ENCODE measurements around the gene FLVCR2. TPM values are rescaled to one million over a fixed set of nuclear protein-coding genes. Genes with fewer than 3 reads are reported as not detected.
"Not testable (repeated sequence)": the region's sequence is repeated elsewhere in the genome, so short reads cannot be mapped to it uniquely, and the experiment has no call there.

The FLVCR2 gene
- total RNA-seq, 4 donors from 2014 or later, result 1.9 to 5.8 (median 4.1) TPM

DNA sequence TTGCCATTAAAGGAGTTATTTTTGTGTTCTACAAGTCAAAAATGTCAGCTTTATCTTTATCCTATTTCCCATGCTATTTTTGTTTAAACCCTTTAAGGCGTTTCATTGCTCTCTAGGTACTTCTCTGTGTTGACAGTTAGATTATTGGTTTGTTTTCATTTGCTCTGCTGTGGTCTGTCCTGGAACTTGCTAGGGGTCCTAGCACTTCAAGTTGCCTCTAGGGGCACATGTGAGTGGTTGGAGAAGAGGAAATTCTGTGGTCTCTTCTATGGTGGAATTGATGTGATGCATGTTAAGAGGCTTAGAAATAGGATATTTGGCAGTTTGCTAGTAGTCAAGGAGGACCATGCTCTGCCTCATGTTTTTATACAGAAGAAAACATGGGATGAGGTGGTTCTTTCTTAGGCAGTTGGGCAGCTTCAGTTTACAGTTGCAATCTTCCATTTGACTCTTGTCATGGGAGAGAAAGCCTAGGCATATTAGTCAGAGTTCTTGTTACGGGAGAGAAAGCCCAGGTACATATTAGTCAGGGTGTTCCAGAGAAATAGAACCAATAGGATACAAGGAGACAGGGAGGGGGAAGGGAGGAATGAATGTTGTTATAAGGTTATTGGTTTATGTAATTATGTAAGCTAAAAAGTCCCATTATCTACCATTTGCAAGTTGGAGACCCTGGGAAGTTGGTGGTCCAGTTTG lies 97.0 kb downstream of the FLVCR2 start:
- Histone ChIP-seq H3K9me3 (peaks cover 0 to 5% (median 0%) of the 10 kb centered on the region in 3 donors), H3K4me3 (no peak overlapping the region), H3K27me3 (no peaks in the 10 kb centered on the region), H3K4me1 (no peaks in the 10 kb centered on the region), H3K27ac (no peak overlapping the region), H3K36me3 (peaks cover 0 to 31% of the 10 kb centered on the region in 2 donors)
- TF ChIP-seq EP300 (IDR thresholded peaks at IDR 0.05) (no peak), POLR2AphosphoS5 (IDR thresholded peaks at IDR 0.05) (no peak), POLR2A (IDR thresholded peaks at IDR 0.05) (no peak)
- TF ChIP-seq, protein P1, sequence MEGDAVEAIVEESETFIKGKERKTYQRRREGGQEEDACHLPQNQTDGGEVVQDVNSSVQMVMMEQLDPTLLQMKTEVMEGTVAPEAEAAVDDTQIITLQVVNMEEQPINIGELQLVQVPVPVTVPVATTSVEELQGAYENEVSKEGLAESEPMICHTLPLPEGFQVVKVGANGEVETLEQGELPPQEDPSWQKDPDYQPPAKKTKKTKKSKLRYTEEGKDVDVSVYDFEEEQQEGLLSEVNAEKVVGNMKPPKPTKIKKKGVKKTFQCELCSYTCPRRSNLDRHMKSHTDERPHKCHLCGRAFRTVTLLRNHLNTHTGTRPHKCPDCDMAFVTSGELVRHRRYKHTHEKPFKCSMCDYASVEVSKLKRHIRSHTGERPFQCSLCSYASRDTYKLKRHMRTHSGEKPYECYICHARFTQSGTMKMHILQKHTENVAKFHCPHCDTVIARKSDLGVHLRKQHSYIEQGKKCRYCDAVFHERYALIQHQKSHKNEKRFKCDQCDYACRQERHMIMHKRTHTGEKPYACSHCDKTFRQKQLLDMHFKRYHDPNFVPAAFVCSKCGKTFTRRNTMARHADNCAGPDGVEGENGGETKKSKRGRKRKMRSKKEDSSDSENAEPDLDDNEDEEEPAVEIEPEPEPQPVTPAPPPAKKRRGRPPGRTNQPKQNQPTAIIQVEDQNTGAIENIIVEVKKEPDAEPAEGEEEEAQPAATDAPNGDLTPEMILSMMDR (IDR thresholded peaks at IDR 0.05), result no peak
- ATAC-seq, result no peak
- 83 to 84% methylated on average over 2 of the region's 2 CpGs for WGBS, 2 donors (ENCODE audit: low coverage in 1 of 2)

DNA sequence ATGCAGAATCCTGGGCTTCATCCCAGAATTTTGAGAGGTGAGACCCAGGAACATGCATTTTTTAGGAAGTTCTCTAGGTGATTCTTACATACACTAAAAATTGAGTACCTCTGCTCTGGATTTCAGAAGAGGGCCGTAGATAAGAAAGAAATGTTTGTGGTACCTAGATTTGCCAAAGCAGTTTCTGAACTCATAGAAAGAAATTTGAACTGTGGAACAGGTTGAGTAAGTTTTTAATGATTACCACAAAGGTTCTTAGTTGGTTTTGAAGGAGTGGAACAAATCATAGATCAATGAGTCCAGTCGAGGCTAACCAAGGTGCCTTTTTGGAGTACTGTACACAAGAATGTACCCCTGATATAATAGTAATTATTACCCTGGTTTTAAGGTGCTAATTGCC lies 107.5 kb downstream of the FLVCR2 start:
- WGBS, 2 donors (ENCODE audit: low coverage in 1 of 2), result 94 to 96% methylated on average over 2 of the region's 2 CpGs
- Histone ChIP-seq H3K36me3 (peaks cover 0 to 47% of the 10 kb centered on the region in 2 donors), H3K4me1 (no peaks in the 10 kb centered on the region), H3K9me3 (no peaks in the 10 kb centered on the region), H3K27me3 (no peaks in the 10 kb centered on the region), H3K4me3 (no peak overlapping the region), H3K27ac (no peak overlapping the region)
- TF ChIP-seq, protein P1 (IDR thresholded peaks at IDR 0.05), result no peak
- no peak for TF ChIP-seq POLR2AphosphoS5 (IDR thresholded peaks at IDR 0.05)
- no peak for ATAC-seq

DNA sequence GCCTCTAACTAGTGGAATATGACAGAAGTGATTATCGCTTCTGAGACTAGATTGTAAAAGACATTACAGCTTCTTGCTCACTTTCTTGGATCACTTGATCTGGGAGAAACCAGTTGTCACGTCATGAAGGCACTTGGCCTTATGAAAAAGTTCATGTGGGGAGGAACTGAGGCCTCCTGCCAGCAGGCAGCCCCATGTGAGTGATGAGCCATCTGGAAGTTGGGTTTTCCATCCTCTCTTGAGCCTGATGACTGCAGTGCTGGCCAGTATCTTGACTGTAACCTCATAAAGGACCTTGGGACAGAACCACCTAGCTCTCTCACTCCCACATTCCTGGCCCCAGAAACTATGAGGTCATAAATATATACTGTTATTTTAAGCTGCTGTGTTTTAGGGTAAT lies 110.6 kb downstream of the FLVCR2 start:
- peak; percentile 71 for ATAC-seq
- Histone ChIP-seq H3K36me3 (peaks cover 0 to 45% of the 10 kb centered on the region in 2 donors), H3K4me1 (no peaks in the 10 kb centered on the region), H3K4me3 (no peak overlapping the region), H3K27me3 (no peaks in the 10 kb centered on the region), H3K27ac (no peak overlapping the region), H3K9me3 (no peaks in the 10 kb centered on the region)
- TF ChIP-seq, protein P1 (IDR thresholded peaks at IDR 0.05), result no peak
- TF ChIP-seq POLR2A (IDR thresholded peaks at IDR 0.05) (no peak), EP300 (IDR thresholded peaks at IDR 0.05) (no peak)
- 60 to 64% methylated on average over 1 to 2 of the region's 2 CpGs for WGBS, 2 donors (ENCODE audit: low coverage in 1 of 2)

DNA sequence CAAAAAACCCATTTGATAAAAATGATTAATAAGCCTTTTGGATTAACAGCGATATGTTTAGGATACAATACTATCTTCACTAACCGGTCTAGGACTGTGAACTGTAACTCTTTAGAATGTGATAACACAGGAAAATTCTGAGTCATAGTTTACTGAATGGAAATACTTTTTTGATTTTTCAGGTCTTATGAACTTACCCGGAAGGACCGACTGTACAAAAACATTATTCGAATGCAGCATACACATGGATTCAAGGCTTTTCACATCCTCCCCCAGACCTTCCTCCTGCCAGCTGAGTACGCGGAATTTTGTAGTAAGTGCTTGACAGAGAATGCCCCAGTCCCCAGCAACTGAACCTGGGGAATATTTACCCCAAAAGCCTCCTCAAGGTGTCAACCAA lies 111.6 kb downstream of the FLVCR2 start:
- H3K9me3 ChIP-seq, result no peaks in the 10 kb centered on the region
- TF ChIP-seq, protein P1 (IDR thresholded peaks at IDR 0.05), result no peak
- TF ChIP-seq POLR2AphosphoS5 (IDR thresholded peaks at IDR 0.05), result no peak
- no peak for TF ChIP-seq POLR2A (IDR thresholded peaks at IDR 0.05)
- no peak for TF ChIP-seq EP300 (IDR thresholded peaks at IDR 0.05)

DNA sequence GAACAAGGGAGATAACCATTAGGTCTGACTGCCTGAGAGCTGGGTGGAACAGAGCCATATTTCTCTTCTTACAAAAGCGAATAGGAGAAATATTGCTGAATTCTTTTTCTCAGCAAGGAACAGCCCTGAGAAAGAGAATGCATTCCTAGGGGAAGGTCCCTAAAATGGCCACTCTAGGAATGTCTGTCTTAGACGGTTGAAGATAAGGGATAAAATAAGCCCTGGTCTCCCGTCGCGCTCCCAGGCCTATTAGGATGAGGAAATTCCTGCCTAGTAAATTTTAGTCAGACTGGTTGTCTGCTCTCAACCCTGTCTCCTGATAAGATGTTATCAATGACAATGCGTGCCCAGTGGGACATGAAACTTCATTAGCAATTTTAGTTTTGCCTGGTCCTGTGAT lies 116.6 kb downstream of the FLVCR2 start:
- not testable (repeated sequence) for H3K9me3 ChIP-seq, ATAC-seq, H3K27me3 ChIP-seq, H3K4me1 ChIP-seq, H3K4me3 ChIP-seq, H3K27ac ChIP-seq
- H3K36me3 ChIP-seq, result peaks cover 0 to 66% of the 10 kb centered on the region in 2 donors
- 93 to 100% methylated on average over 1 to 6 of the region's 6 CpGs for WGBS, 2 donors (ENCODE audit: low coverage in 1 of 2)

More for the DNA sequence above, 111.6 kb downstream of the FLVCR2 start:
- ATAC-seq, result no peak
- 86 to 90% methylated on average over 7 of the region's 7 CpGs for WGBS, 2 donors (ENCODE audit: low coverage in 1 of 2)
- Histone ChIP-seq H3K4me1 (no peaks in the 10 kb centered on the region), H3K27ac (no peak overlapping the region), H3K4me3 (no peak overlapping the region), H3K27me3 (no peaks in the 10 kb centered on the region), H3K36me3 (peaks cover 0 to 45% of the 10 kb centered on the region in 2 donors)
